ENCODE measurements around the gene CADPS2.
"Not testable (repeated sequence)": the region's sequence is repeated elsewhere in the genome, so short reads cannot be mapped to it uniquely, and the experiment has no call there.

The CADPS2 gene

GRCh38 chr7:122691569-122692235, 194.6 kb downstream of the CADPS2 start:
- TF ChIP-seq CTCF (IDR thresholded peaks at IDR 0.05; ENCODE audit: extremely low read depth, insufficient read depth, missing control alignments): no peak
- in situ Hi-C loops (cut with MboI; ENCODE audit: low pct_unique_long_range_greater_than_20kb, low sequenced_read_pairs, unreplicated experiment): no loop called here
- DNase-seq (ENCODE audit: low spot score): no peak

DNA sequence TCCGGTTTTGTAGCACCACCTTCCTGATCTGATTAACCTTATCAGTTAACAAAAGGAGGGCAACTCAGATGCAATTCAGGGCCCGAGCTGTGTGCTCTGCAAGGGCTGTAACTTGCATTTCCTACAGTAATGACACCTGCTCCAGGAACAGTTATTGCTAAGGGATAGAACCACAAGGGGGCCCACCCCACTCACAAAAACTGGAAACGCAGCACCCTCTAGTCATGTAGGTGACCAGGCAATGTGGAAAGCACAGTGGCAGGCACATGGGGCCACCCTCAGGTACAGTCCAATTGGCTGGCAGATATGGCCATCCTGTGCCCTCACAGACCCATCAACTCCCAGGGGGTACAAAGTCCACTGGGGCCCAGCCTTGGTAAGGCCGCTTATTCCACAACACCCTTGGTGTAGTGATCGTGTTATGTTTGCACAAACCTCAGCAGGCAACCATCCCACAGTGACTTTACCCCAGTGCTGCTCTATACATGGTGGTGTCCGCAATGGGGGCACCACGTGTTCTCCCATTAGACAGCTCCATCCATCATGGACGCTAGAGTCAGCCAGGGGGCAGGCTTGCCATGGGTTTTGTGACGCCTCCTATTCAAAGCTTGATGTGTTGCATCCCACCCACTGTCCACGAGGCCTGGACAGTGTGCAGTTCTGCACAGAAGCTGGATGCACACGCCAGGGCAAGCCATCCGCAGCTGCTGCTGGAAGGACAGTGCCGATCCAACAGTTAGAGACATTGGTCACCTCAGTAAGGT, 196.7 kb downstream of the CADPS2 start:
- DNase-seq (ENCODE audit: low spot score): no peak
- in situ Hi-C loops (cut with MboI; ENCODE audit: low pct_unique_long_range_greater_than_20kb, low sequenced_read_pairs, unreplicated experiment): no loop called here
- no peak for TF ChIP-seq CTCF (IDR thresholded peaks at IDR 0.05; ENCODE audit: extremely low read depth, insufficient read depth, missing control alignments)

- in situ Hi-C loops (cut with MboI; ENCODE audit: low pct_unique_long_range_greater_than_20kb, low sequenced_read_pairs, unreplicated experiment): no loop called here
- DNase-seq (ENCODE audit: low spot score): no peak
- TF ChIP-seq CTCF (IDR thresholded peaks at IDR 0.05; ENCODE audit: extremely low read depth, insufficient read depth, missing control alignments): no peak
These were observed 197.8 kb downstream of the CADPS2 start for GRCh38 chr7:122688400-122688998.

DNA sequence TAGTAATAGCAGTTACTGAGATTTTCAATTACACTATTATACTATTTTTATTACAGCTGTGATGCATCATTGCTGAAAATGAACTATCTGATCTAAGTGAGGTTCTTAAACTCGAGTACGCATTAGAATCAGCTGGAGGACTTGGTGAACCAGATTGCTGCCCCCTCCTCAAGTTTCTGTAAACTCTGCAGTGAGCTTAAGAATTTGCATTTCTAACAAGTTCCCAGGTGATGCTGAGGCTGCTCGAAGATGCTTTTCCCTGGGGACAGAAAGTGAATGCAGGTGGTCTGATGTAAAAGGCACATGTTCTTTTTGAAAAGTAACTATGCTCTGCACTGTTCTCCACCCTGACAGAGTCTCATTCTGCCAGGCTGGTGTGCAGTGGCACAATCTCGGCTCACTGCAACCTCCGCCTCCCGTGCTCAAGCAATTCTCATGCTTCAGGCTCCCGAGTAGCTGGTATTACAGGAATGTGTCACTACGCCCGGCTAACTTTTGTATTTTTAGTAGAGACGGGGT, 199.8 kb downstream of the CADPS2 start:
- TF ChIP-seq CTCF (IDR thresholded peaks at IDR 0.05; ENCODE audit: extremely low read depth, insufficient read depth, missing control alignments): no peak
- in situ Hi-C loops (cut with MboI; ENCODE audit: low pct_unique_long_range_greater_than_20kb, low sequenced_read_pairs, unreplicated experiment): no loop called here

GRCh38 chr7:122684504-122684903, 201.8 kb downstream of the CADPS2 start:
- in situ Hi-C loops (cut with MboI; ENCODE audit: low pct_unique_long_range_greater_than_20kb, low sequenced_read_pairs, unreplicated experiment): no loop called here
- no peak for TF ChIP-seq CTCF (IDR thresholded peaks at IDR 0.05; ENCODE audit: extremely low read depth, insufficient read depth, missing control alignments)
- no peak for DNase-seq (ENCODE audit: low spot score)

More for the DNA sequence above, 199.8 kb downstream of the CADPS2 start:
- DNase-seq (ENCODE audit: low spot score): no peak

DNA sequence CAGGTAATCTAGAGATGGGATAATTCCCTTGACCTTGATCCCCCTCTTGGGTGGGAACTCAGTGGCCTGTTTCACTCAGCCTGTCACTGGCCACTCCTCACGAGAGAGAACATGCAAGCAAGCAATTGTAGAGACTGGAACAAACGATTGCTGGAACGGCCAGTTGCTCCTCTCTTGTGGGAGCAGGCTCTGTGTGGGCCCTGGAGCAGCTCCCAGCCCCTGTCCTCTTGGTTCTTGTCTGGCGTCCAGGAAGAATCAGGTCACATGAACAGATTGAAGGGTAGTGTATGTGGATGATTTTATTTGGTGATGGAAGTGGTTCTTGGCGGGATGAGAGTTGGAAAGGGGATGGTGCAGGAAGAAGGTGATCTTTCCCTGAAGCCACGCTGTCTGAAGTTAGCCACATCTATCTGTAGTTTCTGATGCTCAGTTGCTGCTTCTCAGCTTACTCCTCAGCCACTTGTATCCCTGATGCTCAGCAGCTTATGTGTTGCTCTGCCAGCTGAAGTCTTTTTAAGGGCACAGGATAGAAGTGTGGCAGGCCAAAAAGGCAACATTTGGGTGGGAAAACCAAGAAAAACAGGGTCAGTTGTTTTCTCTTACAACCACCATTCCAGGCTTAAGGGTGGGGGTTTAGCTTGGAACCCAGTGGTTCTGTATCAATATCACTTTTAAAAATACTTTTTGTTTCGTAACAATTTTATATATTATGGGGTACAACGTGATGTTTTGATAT, 203.3 kb downstream of the CADPS2 start:
- no peak for TF ChIP-seq CTCF (IDR thresholded peaks at IDR 0.05; ENCODE audit: extremely low read depth, insufficient read depth, missing control alignments)
- in situ Hi-C loops (cut with MboI; ENCODE audit: low pct_unique_long_range_greater_than_20kb, low sequenced_read_pairs, unreplicated experiment): no loop called here
- no peak for DNase-seq (ENCODE audit: low spot score)

DNA sequence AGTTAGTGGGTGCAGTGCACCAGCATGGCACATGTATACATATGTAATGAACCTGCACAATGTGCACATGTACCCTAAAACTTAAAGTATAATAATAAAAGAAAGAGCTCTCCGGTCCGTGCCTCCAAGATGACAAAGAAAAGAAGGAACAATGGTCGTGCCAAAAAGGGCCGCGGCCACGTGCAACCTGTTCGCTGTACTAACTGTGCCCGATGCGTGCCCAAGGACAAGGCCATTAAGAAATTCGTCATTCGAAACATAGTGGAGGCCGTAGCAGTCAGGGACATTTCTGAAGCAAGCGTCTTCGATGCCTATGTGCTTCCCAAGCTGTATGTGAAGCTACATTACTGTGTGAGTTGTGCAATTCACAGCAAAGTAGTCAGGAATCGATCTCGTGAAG, 205.1 kb downstream of the CADPS2 start:
- in situ Hi-C loops (cut with MboI; ENCODE audit: low pct_unique_long_range_greater_than_20kb, low sequenced_read_pairs, unreplicated experiment); DNase-seq (ENCODE audit: low spot score): not testable (repeated sequence)
